RWPE1 (cell line): ENCODE measurements around the gene SLN.
"Not testable (repeated sequence)": the region's sequence is repeated elsewhere in the genome, so short reads cannot be mapped to it uniquely, and the experiment has no call there.

Source experiments
- CTCF ChIA-PET: fragments of 350-600 bp; sonication (Branson Sonifier 250); formaldehyde crosslinking; extraction: SDS; loops from one replicate; lab custom pipeline; 2021; lab: Yijun Ruan, JAX
- POLR2A ChIA-PET: fragments of 400-600 bp; formaldehyde crosslinking; extraction: SDS; loops from one replicate; lab custom pipeline; 2020; ENCODE audit warnings: antibody characterized with exemption; ENCODE audit not compliant: low non-redundant PET; lab: Yijun Ruan, JAX
- DNase-seq: peaks from one replicate; pipeline ENCODE4 v3.0.0; 2012; ENCODE audit warnings: low spot score
- H3K27ac ChIP-seq: fragments of 450-650 bp; 2 replicates; pipeline ENCODE4 v1.5.1; 2017
- TF ChIP-seq, protein P1 (sequence below): fragments of 450-650 bp; conservative IDR thresholded peaks from 2 replicates; pipeline ENCODE4 v1.5.1; 2017; ENCODE audit warnings: low read depth, mild to moderate bottlenecking

SLN gene

DNA sequence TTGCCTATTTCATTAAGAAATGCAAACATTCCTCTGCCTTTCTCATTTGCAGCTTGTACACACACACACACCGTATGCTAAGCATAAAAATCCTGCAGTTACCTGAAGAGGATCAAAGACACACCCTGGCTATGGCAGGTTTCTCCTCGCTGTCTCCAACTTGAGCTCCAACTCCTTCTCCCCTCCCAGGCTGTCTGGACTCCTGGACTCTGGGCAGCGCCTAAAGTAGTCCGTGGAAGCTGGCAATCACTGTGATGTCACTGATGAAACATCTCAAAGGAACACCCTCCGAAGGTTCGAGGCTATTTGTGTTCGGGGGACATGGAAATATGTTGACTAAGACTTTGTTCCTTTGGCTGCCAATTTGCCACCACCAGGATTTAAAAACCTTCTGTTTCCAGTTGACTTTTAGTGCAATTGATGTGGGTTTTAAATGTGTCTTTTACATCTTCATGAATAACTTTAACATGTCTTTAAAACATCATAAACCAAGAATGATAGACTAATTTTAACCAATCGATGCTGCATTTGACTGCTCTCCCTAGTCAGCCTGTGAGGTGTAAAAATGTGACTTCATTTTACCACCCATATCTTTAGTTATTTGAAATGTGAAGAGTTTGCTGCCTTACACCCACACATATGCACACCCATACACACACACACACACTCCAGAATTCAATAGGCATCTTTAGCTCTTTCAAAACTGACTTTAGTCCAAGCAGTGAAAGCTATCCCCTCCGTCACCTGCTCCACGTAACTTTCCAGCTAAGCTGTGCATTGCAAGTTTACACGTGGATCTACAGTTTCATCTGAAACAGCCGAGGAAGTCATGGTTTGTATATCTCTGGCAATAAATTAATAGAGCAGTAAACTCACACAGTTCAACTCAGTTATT lies at the start of gene SLN:
TSS of gene SLN (minus strand) at position 196 of the 895 bp plus-strand sequence.
- H3K27ac ChIP-seq = no peak within 1 kb of the TSS
- CTCF ChIA-PET = interaction anchor here (0.7 kb wide), 1 partner anchor 43 kb away, joined by 4 read pairs; no protein-coding TSS in a partner anchor
- POLR2A ChIA-PET = interaction anchor here (0.6 kb wide), 1 partner anchor 20 kb away, joined by 3 read pairs; no protein-coding TSS in a partner anchor
- TF ChIP-seq, protein P1, sequence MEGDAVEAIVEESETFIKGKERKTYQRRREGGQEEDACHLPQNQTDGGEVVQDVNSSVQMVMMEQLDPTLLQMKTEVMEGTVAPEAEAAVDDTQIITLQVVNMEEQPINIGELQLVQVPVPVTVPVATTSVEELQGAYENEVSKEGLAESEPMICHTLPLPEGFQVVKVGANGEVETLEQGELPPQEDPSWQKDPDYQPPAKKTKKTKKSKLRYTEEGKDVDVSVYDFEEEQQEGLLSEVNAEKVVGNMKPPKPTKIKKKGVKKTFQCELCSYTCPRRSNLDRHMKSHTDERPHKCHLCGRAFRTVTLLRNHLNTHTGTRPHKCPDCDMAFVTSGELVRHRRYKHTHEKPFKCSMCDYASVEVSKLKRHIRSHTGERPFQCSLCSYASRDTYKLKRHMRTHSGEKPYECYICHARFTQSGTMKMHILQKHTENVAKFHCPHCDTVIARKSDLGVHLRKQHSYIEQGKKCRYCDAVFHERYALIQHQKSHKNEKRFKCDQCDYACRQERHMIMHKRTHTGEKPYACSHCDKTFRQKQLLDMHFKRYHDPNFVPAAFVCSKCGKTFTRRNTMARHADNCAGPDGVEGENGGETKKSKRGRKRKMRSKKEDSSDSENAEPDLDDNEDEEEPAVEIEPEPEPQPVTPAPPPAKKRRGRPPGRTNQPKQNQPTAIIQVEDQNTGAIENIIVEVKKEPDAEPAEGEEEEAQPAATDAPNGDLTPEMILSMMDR = no peak
- DNase-seq = no peak

DNA sequence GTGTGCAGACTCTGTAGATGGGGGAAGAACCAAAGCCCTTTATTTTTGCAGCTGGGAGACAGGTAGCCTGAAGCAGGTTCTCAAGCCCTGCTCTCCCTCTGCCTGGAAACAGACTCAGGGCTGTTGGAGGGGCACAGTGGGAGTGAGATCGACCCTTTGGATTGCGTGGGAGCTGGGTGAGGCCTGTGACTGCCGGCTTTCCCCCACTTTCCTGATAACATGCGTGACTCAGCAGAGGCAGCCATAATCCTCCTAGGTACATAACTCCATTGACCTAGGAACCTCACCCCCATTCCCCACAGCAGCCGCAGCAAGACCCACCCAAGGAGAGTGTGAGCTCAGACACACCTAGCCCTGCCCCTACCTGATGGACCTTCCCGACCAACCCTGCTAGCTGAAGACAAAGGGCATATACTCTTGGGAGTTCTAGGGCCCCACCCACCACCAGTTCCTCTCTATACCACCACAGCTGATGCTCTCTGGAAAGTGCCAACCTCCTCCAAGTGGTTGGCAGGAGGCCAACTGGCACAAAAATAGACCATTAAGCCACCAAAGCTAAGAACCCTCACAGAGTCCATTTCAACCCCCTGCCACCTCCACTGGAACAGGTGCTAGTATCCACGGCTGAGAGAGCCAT lies 47.0 kb upstream of the SLN start:
- POLR2A ChIA-PET, DNase-seq, H3K27ac ChIP-seq: not testable (repeated sequence)
- CTCF ChIA-PET = interaction anchor here (0.6 kb wide), 1 partner anchor 194 kb away, joined by 3 read pairs; no protein-coding TSS in a partner anchor

DNA sequence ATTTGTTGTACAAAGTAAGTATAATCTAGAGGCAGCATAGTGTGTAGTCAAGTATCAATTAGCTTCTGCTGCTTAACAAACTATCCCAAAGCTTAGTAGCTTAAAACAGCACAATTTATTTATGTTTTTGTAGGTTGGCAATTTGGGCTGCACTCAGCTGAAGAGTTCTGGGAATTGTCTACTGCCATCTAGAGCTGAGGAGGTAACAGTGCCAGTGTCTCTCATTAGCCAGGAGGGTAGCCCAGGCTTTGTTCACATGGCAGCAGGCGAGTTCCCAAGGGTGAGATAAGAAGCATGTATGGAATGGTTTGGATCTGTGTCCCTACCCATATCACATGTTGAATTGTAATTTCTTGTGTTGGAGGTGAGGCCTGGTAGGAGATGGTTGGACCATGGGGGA lies 45.8 kb upstream of the SLN start:
- POLR2A ChIA-PET = no interaction called here
- TF ChIP-seq, protein P1 = no peak
- no peak for DNase-seq

DNA sequence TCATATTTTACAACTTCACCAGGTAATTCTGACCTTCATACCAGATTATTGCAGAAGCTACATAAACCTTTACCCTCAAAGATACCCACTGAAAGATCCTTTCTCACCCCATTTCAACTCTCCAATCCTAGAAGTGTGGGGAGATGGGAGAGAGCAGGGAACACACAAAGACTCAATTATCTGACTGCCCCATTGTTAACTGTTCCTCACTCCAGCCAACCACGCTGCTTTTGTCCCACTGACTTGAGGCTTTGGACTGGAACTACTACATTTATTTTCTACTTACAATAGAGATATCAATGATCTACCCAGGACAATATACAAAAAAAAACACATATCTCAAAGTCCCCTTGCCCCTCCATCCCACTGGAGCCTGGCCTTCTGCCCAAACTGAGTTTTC lies 44.7 kb upstream of the SLN start:
- TF ChIP-seq, protein P1 = no peak
- no peak overlapping the region for H3K27ac ChIP-seq
- DNase-seq = no peak
- CTCF ChIA-PET = interaction anchor here (0.8 kb wide), 1 partner anchor 18 kb away, joined by 3 read pairs; no protein-coding TSS in a partner anchor
- POLR2A ChIA-PET = no interaction called here

More for the DNA sequence above, 45.8 kb upstream of the SLN start:
- CTCF ChIA-PET = interaction anchor here (0.7 kb wide), 1 partner anchor 169 kb away, joined by 3 read pairs; no protein-coding TSS in a partner anchor
- H3K27ac ChIP-seq = no peak overlapping the region

DNA sequence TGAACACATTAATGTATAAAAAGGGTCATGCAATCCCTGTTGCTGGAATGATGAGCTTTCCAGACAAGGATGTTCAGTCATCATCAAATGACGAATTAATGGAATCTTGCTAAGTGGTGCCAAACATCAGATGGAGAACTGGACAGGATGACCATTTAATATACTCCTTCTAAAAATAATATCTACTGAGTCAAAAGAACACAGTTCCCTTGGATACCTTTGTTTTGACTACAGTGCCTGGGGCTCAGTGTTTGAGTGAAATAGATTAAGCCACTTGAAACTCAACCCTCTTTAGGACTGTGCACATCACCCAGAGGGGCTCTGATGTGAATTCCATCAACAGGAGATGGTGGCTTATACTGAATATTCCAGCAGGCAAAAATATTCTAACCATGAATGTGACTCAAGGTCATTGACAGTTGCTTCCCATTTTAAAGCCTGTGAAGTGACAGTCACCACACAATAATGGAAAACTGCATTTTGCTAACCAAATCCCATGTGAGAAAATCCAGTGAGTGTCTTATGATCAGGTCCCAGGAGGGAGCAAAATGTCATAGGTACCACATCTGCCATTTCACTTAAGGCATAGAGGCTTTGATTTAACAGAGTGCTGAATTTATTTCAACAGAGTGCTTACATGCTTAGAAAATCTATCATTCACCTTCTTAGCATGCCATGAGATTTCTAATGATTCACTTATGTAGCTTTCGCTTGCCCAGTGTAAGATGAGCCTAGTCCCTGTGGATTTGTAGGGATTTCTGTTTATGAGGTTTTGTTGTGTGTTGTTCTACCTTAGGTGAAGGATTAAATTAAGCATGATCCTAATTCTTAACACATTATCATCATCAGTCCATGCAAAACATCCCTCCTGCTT lies 41.3 kb upstream of the SLN start:
- ChIA-PET CTCF (no interaction called here), POLR2A (no interaction called here)
- DNase-seq = no peak
- TF ChIP-seq, protein P1 = no peak
- H3K27ac ChIP-seq = no peak overlapping the region

DNA sequence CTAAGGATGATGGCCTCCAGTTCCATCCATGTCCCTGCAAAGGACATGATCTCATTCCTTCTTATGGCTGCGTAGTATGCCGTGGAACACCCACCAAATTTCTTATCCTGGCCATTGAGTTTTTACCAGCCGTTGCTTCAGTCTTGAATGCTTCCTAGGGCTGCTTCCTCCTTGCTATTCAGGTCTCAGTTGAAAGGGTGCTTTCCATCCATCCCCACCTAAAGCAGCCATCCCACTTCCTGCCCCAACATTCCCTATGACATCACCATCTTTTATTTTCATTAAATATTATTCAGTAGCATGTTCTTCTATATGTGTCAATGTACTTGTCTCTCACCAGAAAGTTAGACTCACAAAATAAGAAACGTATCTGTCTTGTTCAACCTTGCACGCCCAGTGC lies 40.7 kb upstream of the SLN start:
- ChIA-PET CTCF (no interaction called here), POLR2A (no interaction called here)
- H3K27ac ChIP-seq = no peak overlapping the region
- no peak for DNase-seq
- TF ChIP-seq, protein P1 = no peak
